Endothelial cell of umbilical vein (primary cell): ENCODE results near the gene UBASH3B. TPM values are rescaled to one million over a fixed set of nuclear protein-coding genes. Genes with fewer than 3 reads are reported as not detected.

ENCODE experiments used
- BruUV-seq: library from RNA; stranded (reverse); fragments of 400-500 nt; replicated peaks from 2 replicates; lab custom pipeline; 2021; lab: Mats Ljungman, UMichigan
- CTCF ChIA-PET: fragments of 300-600, 350-600 bp; sonication (Branson Sonifier 250); formaldehyde crosslinking; loops from one replicate; lab custom pipeline; 2021; ENCODE audit warnings: antibody characterized with exemption, inconsistent platforms; lab: Charles Lee
- POLR2A ChIA-PET: fragments of 300-600, 350-600 bp; sonication (Branson Sonifier 250); formaldehyde crosslinking; loops from one replicate; lab custom pipeline; 2021; ENCODE audit warnings: antibody characterized with exemption, inconsistent platforms; lab: Charles Lee
- DNase-seq: peaks from one replicate; pipeline ENCODE4 v3.0.0-alpha.2; 2011; ENCODE audit warnings: low read depth, low spot score
- FAIRE-seq: peaks from 2 replicates; lab custom pipeline; 2011; peaks lifted over from hg19 to GRCh38; lab: Jason Lieb, UNC
- H2AFZ ChIP-seq: 2 replicates; pipeline ENCODE4 v1.6.0; 2012; ENCODE audit warnings: low read depth, low read length, control low read depth, inconsistent platforms
- H3K27ac ChIP-seq: 2 replicates; pipeline ENCODE4 v1.5.1; 2011; ENCODE audit warnings: low read depth, mild to moderate bottlenecking, control low read depth, low read length, moderate library complexity; ENCODE audit not compliant: insufficient read depth
- H3K27me3 ChIP-seq, 2 experiments: 2 replicates each; pipeline versions ENCODE4 v1.6.0 to v1.6.1; 2011; ENCODE audit warnings: low read length in 2 of 2, mixed read lengths in 1 of 2; ENCODE audit not compliant: control insufficient read depth in 2 of 2, insufficient read depth in 2 of 2
- H3K36me3 ChIP-seq, 2 experiments: 2 replicates in 1 of 2; 3 replicates in 1 of 2; pipeline ENCODE4 v1.5.1; 2011; ENCODE audit warnings: low read length in 2 of 2, mild to moderate bottlenecking in 1 of 2, moderate library complexity in 1 of 2; ENCODE audit not compliant: control insufficient read depth in 2 of 2, insufficient read depth in 2 of 2; ENCODE audit errors: extremely low read depth in 1 of 2
- H3K4me1 ChIP-seq: 3 replicates; pipeline ENCODE4 v1.5.1; 2011; ENCODE audit warnings: mild to moderate bottlenecking, low read length; ENCODE audit not compliant: control insufficient read depth, insufficient read depth; ENCODE audit errors: extremely low read depth
- H3K4me2 ChIP-seq: 2 replicates; pipeline ENCODE4 v1.6.1; 2011; ENCODE audit warnings: low read length, control low read depth, mixed read lengths; ENCODE audit not compliant: insufficient read depth
- H3K4me3 ChIP-seq, 3 experiments: fragments of 200-600 bp in 1 of 3; sonication (generic), shearing (Covaris generic) in 1 of 3; replicated peaks in 1 of 3; 2 replicates each; pipeline ENCODE4 v1.5.1; 2011 to 2016; ENCODE audit warnings: control low read depth in 3 of 3, low read length in 3 of 3, mild to moderate bottlenecking in 2 of 3, inconsistent platforms in 1 of 3, low read depth in 1 of 3, moderate library complexity in 1 of 3; ENCODE audit not compliant: insufficient read depth in 1 of 3
- H3K79me2 ChIP-seq: 2 replicates; pipeline ENCODE4 v1.6.0; 2012; ENCODE audit warnings: low read length, inconsistent platforms; ENCODE audit not compliant: control insufficient read depth, insufficient read depth
- H3K9ac ChIP-seq: replicated peaks from 2 replicates; pipeline ENCODE3; 2011; ENCODE audit warnings: low read length, control low read depth; ENCODE audit not compliant: insufficient read depth; ENCODE audit errors: extremely low read depth
- H3K9me1 ChIP-seq: replicated peaks from 3 replicates; pipeline ENCODE4 v1.6.0; 2011; ENCODE audit warnings: mild to moderate bottlenecking, low read length; ENCODE audit not compliant: control insufficient read depth, insufficient read depth; ENCODE audit errors: extremely low read depth
- H3K9me3 ChIP-seq: replicated peaks from 2 replicates; pipeline ENCODE4 v1.5.1; 2012; ENCODE audit warnings: low read length, inconsistent platforms; ENCODE audit not compliant: control insufficient read depth, insufficient read depth
- H4K20me1 ChIP-seq: replicated peaks from 2 replicates; pipeline ENCODE3; 2011; ENCODE audit warnings: mild to moderate bottlenecking, low read length; ENCODE audit not compliant: control insufficient read depth, insufficient read depth; ENCODE audit errors: extremely low read depth
- EZH2 ChIP-seq: IDR thresholded peaks from 2 replicates; pipeline ENCODE4 v1.6.1; 2012; ENCODE audit warnings: borderline replicate concordance, low read depth, mild to moderate bottlenecking, moderate library complexity, low read length, inconsistent platforms; ENCODE audit not compliant: severe bottlenecking
- FOS ChIP-seq: IDR thresholded peaks from 2 replicates; pipeline ENCODE4 v1.6.1; 2011; ENCODE audit warnings: mild to moderate bottlenecking, low read length, moderate library complexity, borderline replicate concordance; ENCODE audit not compliant: insufficient read depth
- GATA2 ChIP-seq: IDR thresholded peaks from 2 replicates; pipeline ENCODE4 v1.7.0; 2011; ENCODE audit warnings: low read depth, mild to moderate bottlenecking, moderate library complexity, mixed read lengths, low read length; ENCODE audit not compliant: insufficient read length, insufficient read depth
- JUN ChIP-seq: IDR thresholded peaks from 2 replicates; pipeline ENCODE4 v1.6.1; 2011; ENCODE audit warnings: borderline replicate concordance, low read depth; ENCODE audit not compliant: insufficient read length, insufficient read depth
- MAX ChIP-seq: IDR thresholded peaks from 2 replicates; pipeline ENCODE4 v1.6.1; 2011; ENCODE audit not compliant: insufficient read depth, insufficient read length
- MYC ChIP-seq: IDR thresholded peaks from one replicate; pipeline ENCODE4 v1.6.1; 2011; ENCODE audit warnings: mild to moderate bottlenecking, low read depth, low read length
- POLR2A ChIP-seq: IDR thresholded peaks from 2 replicates; pipeline ENCODE4 v1.6.1; 2012; ENCODE audit warnings: low read depth, mild to moderate bottlenecking, control low read depth, low read length
- POLR2AphosphoS5 ChIP-seq: IDR thresholded peaks from 2 replicates; pipeline ENCODE4 v1.6.1; 2012; ENCODE audit warnings: low read depth, mild to moderate bottlenecking, control low read depth, low read length, moderate library complexity; ENCODE audit not compliant: insufficient read depth
- dilution Hi-C: fragments of 300-500 bp; cut with MboI; formaldehyde crosslinking; loops from one replicate; pipeline ENCODE4 v1.15.0; 2019; ENCODE audit warnings: low sequenced_read_pairs; ENCODE audit not compliant: extremely low pct_ligation_motif_present
- intact Hi-C: fragments of 100-400 bp; cut with micrococcal nuclease; formaldehyde crosslinking; loops from one replicate; pipeline ENCODE4 v1.10.0; 2022
- polyA plus RNA-seq, 4 experiments: library from polyadenylated mRNA; depleted of rRNA in 3 of 4; stranded (reverse) in 3 of 4; unstranded in 1 of 4; fragments of >200 nt; gene quantifications; 2 replicates each; pipeline versions ENCODE4 v1.2.1 to v1.2.3, GENCODE V29; 2011 to 2012; ENCODE audit warnings: missing spikeins in 1 of 4
- total RNA-seq: library from RNA; stranded (reverse); gene quantifications from 2 replicates; pipeline ENCODE4 v1.2.3, GENCODE V29; 2021
- TF ChIP-seq, protein P1 (sequence below), 2 donors: IDR thresholded peaks; 1 replicate in 1 of 2; 2 replicates in 1 of 2; pipeline ENCODE4 v1.5.1; 2011; ENCODE audit warnings: low read length in 2 of 2, mild to moderate bottlenecking in 2 of 2, moderate library complexity in 2 of 2, control low read depth in 1 of 2, inconsistent platforms in 1 of 2, low read depth in 1 of 2; ENCODE audit not compliant: insufficient read depth in 1 of 2; ENCODE audit errors: extremely low read depth in 1 of 2

UBASH3B gene
- total and polyA plus RNA-seq, 2 donors (not counting 3 experiments of a cell fraction or from before 2014, with no cell fraction given) = 23.7 to 38.1 TPM

- Histone ChIP-seq H3K9me1 (no peaks in the 10 kb centered on the region), H4K20me1 (no peaks in the 10 kb centered on the region), H3K79me2 (peaks cover 47% of the 10 kb centered on the region), H3K4me2 (peak overlapping the region; percentile 67), H3K36me3 (no peaks in the 10 kb centered on the region), H2AFZ (peak overlapping the region; percentile 79), H3K27me3 (no peaks in the 10 kb centered on the region), H3K9ac (peak overlapping the region; percentile 68), H3K27ac (peak overlapping the region; percentile 83), H3K9me3 (no peaks in the 10 kb centered on the region), H3K4me3 (peak overlapping the region; percentile 47 to 74 (median 62)), H3K4me1 (peaks cover 17% of the 10 kb centered on the region)
- POLR2A ChIA-PET = interaction anchor here (0.5 to 1.9 kb wide), 4 partner anchors 9 to 126 kb away, joined by 3 to 5 read pairs (median 4); no protein-coding TSS in a partner anchor
- peak; percentile 59 for DNase-seq
- no TSS peak for BruUV-seq
- dilution Hi-C loops (no loop called here), intact Hi-C loops (loop anchor here (1.0 to 5.0 kb wide), 5 partner anchors 56 to 406 kb away; partner anchors contain the start of gene HSPA8)
- FAIRE-seq = no peak
- CTCF ChIA-PET = interaction anchor here (1.0 to 3.9 kb wide), 15 partner anchors 8 to 364 kb away, joined by 3 to 59 read pairs (median 11); no protein-coding TSS in a partner anchor
- TF ChIP-seq GATA2 = no peak
Measured at GRCh38 chr11:122656631-122657101, 1.1 kb downstream of the UBASH3B start.

- H2AFZ ChIP-seq = no peak overlapping the region
- intact Hi-C loops (loop anchor here (5.0 kb wide), 1 partner anchor 402 kb away; the partner anchor contains the start of gene HSPA8), dilution Hi-C loops (no loop called here)
- H3K36me3 ChIP-seq = no peaks in the 10 kb centered on the region
- no peak overlapping the region for H3K4me2 ChIP-seq
- FAIRE-seq (peak; percentile 28), DNase-seq (no peak)
- CTCF ChIA-PET = interaction anchor here (1.1 to 3.4 kb wide), 4 partner anchors 10 to 122 kb away, joined by 3 to 11 read pairs (median 4); no protein-coding TSS in a partner anchor
- H3K27me3 ChIP-seq = no peaks in the 10 kb centered on the region
- BruUV-seq = no TSS peak
- H3K4me3 ChIP-seq = no peak overlapping the region
- no peaks in the 10 kb centered on the region for H3K9me1 ChIP-seq
- no peaks in the 10 kb centered on the region for H4K20me1 ChIP-seq
- H3K9me3 ChIP-seq = no peaks in the 10 kb centered on the region
- H3K4me1 ChIP-seq = peaks cover 7% of the 10 kb centered on the region
- TF ChIP-seq, protein P1, sequence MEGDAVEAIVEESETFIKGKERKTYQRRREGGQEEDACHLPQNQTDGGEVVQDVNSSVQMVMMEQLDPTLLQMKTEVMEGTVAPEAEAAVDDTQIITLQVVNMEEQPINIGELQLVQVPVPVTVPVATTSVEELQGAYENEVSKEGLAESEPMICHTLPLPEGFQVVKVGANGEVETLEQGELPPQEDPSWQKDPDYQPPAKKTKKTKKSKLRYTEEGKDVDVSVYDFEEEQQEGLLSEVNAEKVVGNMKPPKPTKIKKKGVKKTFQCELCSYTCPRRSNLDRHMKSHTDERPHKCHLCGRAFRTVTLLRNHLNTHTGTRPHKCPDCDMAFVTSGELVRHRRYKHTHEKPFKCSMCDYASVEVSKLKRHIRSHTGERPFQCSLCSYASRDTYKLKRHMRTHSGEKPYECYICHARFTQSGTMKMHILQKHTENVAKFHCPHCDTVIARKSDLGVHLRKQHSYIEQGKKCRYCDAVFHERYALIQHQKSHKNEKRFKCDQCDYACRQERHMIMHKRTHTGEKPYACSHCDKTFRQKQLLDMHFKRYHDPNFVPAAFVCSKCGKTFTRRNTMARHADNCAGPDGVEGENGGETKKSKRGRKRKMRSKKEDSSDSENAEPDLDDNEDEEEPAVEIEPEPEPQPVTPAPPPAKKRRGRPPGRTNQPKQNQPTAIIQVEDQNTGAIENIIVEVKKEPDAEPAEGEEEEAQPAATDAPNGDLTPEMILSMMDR (IDR thresholded peaks at IDR 0.05; ENCODE audit: extremely low read depth in 1 of 2, insufficient read depth in 1 of 2, low read depth in 1 of 2, low read length in 2 of 2) = no peak
- TF ChIP-seq GATA2 = no peak
- no peak for TF ChIP-seq EZH2
- no peak for TF ChIP-seq FOS
- TF ChIP-seq POLR2AphosphoS5 = no peak
- TF ChIP-seq MYC = no peak
- TF ChIP-seq JUN = no peak
- TF ChIP-seq MAX = no peak
- TF ChIP-seq POLR2A = no peak
- POLR2A ChIA-PET = no interaction called here
- H3K27ac ChIP-seq = no peak overlapping the region
- peaks cover 58% of the 10 kb centered on the region for H3K79me2 ChIP-seq
- no peak overlapping the region for H3K9ac ChIP-seq
Measured at GRCh38 chr11:122659676-122660554, 4.4 kb downstream of the UBASH3B start.
